Peyer's patch (tissue), 4 donors: ENCODE data around the gene SETMAR. TPM values are rescaled to one million over a fixed set of nuclear protein-coding genes. Genes with fewer than 3 reads are reported as not detected.

Source experiments
- DNase-seq, 3 donors: peaks; one replicate each; pipeline ENCODE4 v3.0.0-alpha.2; 2017 to 2019
- H3K27ac ChIP-seq, 4 donors: fragments of 200-600 bp; sonication (generic); one replicate each; pipeline ENCODE4 v1.5.1; 2016 to 2019
- H3K27me3 ChIP-seq, 2 donors: fragments of 200-600 bp; sonication (generic); one replicate each; pipeline ENCODE4 v1.5.1; 2019
- H3K36me3 ChIP-seq, 3 donors: fragments of 200-600 bp; sonication (generic); one replicate each; pipeline ENCODE4 v1.5.1; 2016 to 2019
- H3K4me1 ChIP-seq, 4 donors: fragments of 200-600 bp; sonication (generic); one replicate each; pipeline ENCODE4 v1.5.1; 2016 to 2019
- H3K4me3 ChIP-seq, 4 donors: fragments of 200-600 bp; sonication (generic); 1 replicate in 3 of 4; 2 replicates in 1 of 4; pipeline ENCODE4 v1.5.1; 2016 to 2019; ENCODE audit warnings: mild to moderate bottlenecking in 1 of 4
- H3K9me3 ChIP-seq, 4 donors: fragments of 200-600 bp; sonication (generic); one replicate each; pipeline ENCODE4 v1.5.1; 2016 to 2019; ENCODE audit warnings: mild to moderate bottlenecking in 1 of 4
- CTCF ChIP-seq, 6 experiments: fragments of 450-650 bp in 4 of 6; fragments of 200-600 bp in 2 of 6; sonication (generic) in 1 of 6; IDR thresholded peaks; one replicate each; pipeline ENCODE4 v1.5.1; 2017 to 2019; ENCODE audit warnings: antibody characterized with exemption in 6 of 6, mild to moderate bottlenecking in 3 of 6, moderate library complexity in 1 of 6
- POLR2A ChIP-seq, 2 donors: fragments of 450-650 bp; IDR thresholded peaks; one replicate each; pipeline ENCODE4 v1.5.1; 2017; ENCODE audit warnings: antibody characterized with exemption in 2 of 2, mild to moderate bottlenecking in 2 of 2, moderate library complexity in 2 of 2
- total RNA-seq, 4 donors: library from RNA; depleted of rRNA; stranded (reverse); fragments of >200 nt; gene quantifications; one replicate each; pipeline ENCODE4 v1.1.0, GENCODE V29; 2016

Gene SETMAR
- total RNA-seq, 4 donors from 2014 or later, result 5.6 to 28.9 (median 16.2) TPM

GRCh38 chr3:4314688-4315087, 11.5 kb downstream of the SETMAR start:
- DNase-seq, result no peak
- no peak overlapping the region for H3K27ac ChIP-seq
- H3K36me3 ChIP-seq, result peaks cover 0 to 14% (median 0%) of the 10 kb centered on the region in 3 donors
- TF ChIP-seq POLR2A (IDR thresholded peaks at IDR 0.05) (no peak), CTCF (IDR thresholded peaks at IDR 0.05) (peak in 3 of 6 experiments; percentile 7 to 19 (median 13))
- H3K9me3 ChIP-seq, result no peaks in the 10 kb centered on the region
- H3K4me1 ChIP-seq, result no peaks in the 10 kb centered on the region
- H3K27me3 ChIP-seq, result no peaks in the 10 kb centered on the region
- H3K4me3 ChIP-seq, result no peak overlapping the region

- no peaks in the 10 kb centered on the region for H3K9me3 ChIP-seq
- peaks cover 0 to 7% (median 0%) of the 10 kb centered on the region in 3 donors for H3K36me3 ChIP-seq
- no peak overlapping the region for H3K27ac ChIP-seq
- H3K4me3 ChIP-seq, result no peak overlapping the region
- no peak for DNase-seq
- peaks cover 0 to 8% (median 0%) of the 10 kb centered on the region in 4 donors for H3K4me1 ChIP-seq
- TF ChIP-seq CTCF (IDR thresholded peaks at IDR 0.05), result no peak
- TF ChIP-seq POLR2A (IDR thresholded peaks at IDR 0.05), result no peak
- no peaks in the 10 kb centered on the region for H3K27me3 ChIP-seq
Observed at GRCh38 chr3:4320096-4320911, 17.1 kb downstream of the SETMAR start.

- H3K27me3 ChIP-seq, result no peaks in the 10 kb centered on the region
- H3K27ac ChIP-seq, result no peak overlapping the region
- H3K9me3 ChIP-seq, result no peaks in the 10 kb centered on the region
- TF ChIP-seq CTCF (IDR thresholded peaks at IDR 0.05), result no peak
- no peak for TF ChIP-seq POLR2A (IDR thresholded peaks at IDR 0.05)
- H3K4me3 ChIP-seq, result no peak overlapping the region
- H3K36me3 ChIP-seq, result peaks cover 0 to under 1% (median 0%) of the 10 kb centered on the region in 3 donors
- no peak for DNase-seq
- H3K4me1 ChIP-seq, result peaks cover 0 to 8% (median 0%) of the 10 kb centered on the region in 4 donors
Observed at GRCh38 chr3:4321732-4322131, 18.6 kb downstream of the SETMAR start.

GRCh38 chr3:4322635-4323034, 19.5 kb downstream of the SETMAR start:
- TF ChIP-seq POLR2A (IDR thresholded peaks at IDR 0.05) (no peak), CTCF (IDR thresholded peaks at IDR 0.05) (no peak)
- no peak overlapping the region for H3K4me3 ChIP-seq
- DNase-seq, result no peak
- H3K36me3 ChIP-seq, result no peaks in the 10 kb centered on the region
- peaks cover 0 to 8% (median 0%) of the 10 kb centered on the region in 4 donors for H3K4me1 ChIP-seq
- no peak overlapping the region for H3K27ac ChIP-seq
- no peaks in the 10 kb centered on the region for H3K9me3 ChIP-seq
- H3K27me3 ChIP-seq, result no peaks in the 10 kb centered on the region

- TF ChIP-seq POLR2A (IDR thresholded peaks at IDR 0.05) (no peak), CTCF (IDR thresholded peaks at IDR 0.05) (no peak)
- H3K4me3 ChIP-seq, result no peak overlapping the region
- DNase-seq, result no peak
- peaks cover 0 to 8% (median 0%) of the 10 kb centered on the region in 4 donors for H3K4me1 ChIP-seq
- no peaks in the 10 kb centered on the region for H3K36me3 ChIP-seq
- H3K27me3 ChIP-seq, result no peaks in the 10 kb centered on the region
- H3K27ac ChIP-seq, result no peak overlapping the region
- H3K9me3 ChIP-seq, result no peaks in the 10 kb centered on the region
Observed at GRCh38 chr3:4323246-4324027, 20.3 kb downstream of the SETMAR start.
